ENCODE results near the gene LRP1B. TPM values are rescaled to one million over a fixed set of nuclear protein-coding genes. Genes with fewer than 3 reads are reported as not detected.

The LRP1B gene
- polyA plus RNA-seq, 1 donor from 2014 or later, result 12.7 TPM

- H3K79me2 ChIP-seq (replicated peaks; ENCODE audit: insufficient read depth, low read length), result no peaks in the 10 kb centered on the region
- TF ChIP-seq REST (IDR thresholded peaks at IDR 0.05; ENCODE audit: borderline replicate concordance) (no peak), EP300 (conservative IDR thresholded peaks at IDR 0.05; ENCODE audit: poor library complexity, severe bottlenecking) (no peak), POLR2AphosphoS5 (IDR thresholded peaks at IDR 0.05) (no peak), SMC3 (conservative IDR thresholded peaks at IDR 0.05; ENCODE audit: poor library complexity) (no peak)
These were observed 1489.7 kb downstream of the LRP1B start for GRCh38 chr2:140641163-140641562.

GRCh38 chr2:140639628-140640027 lies 1491.2 kb downstream of the LRP1B start:
- H3F3A ChIP-seq (ENCODE audit: insufficient read depth, low read length, poor library complexity, severe bottlenecking), result no peaks in the 10 kb centered on the region
- H3K4me2 ChIP-seq (ENCODE audit: low read length), result no peak overlapping the region
- H3K36me3 ChIP-seq (ENCODE audit: insufficient read depth, low read length), result no peaks in the 10 kb centered on the region
- H3K9ac ChIP-seq (ENCODE audit: low read length), result no peak overlapping the region
- no peaks in the 10 kb centered on the region for H3K79me2 ChIP-seq (replicated peaks; ENCODE audit: insufficient read depth, low read length)
- no peak overlapping the region for H2AFZ ChIP-seq (ENCODE audit: low read depth, low read length)
- H3K4me3 ChIP-seq (ENCODE audit: low read length), result no peak overlapping the region
- TF ChIP-seq SMC3 (conservative IDR thresholded peaks at IDR 0.05; ENCODE audit: poor library complexity), result no peak
- TF ChIP-seq POLR2AphosphoS5 (IDR thresholded peaks at IDR 0.05), result no peak
- H3K27me3 ChIP-seq (ENCODE audit: insufficient read depth, low read depth, low read length), result no peaks in the 10 kb centered on the region
- no peak overlapping the region for H3K27ac ChIP-seq (ENCODE audit: low read length)
- no peaks in the 10 kb centered on the region for H3K9me2 ChIP-seq (ENCODE audit: insufficient read depth, low read length)
- no peaks in the 10 kb centered on the region for H3K9me3 ChIP-seq (ENCODE audit: low read length)
- no peaks in the 10 kb centered on the region for H4K20me1 ChIP-seq (ENCODE audit: insufficient read depth)

More at GRCh38 chr2:140641163-140641562, 1489.7 kb downstream of the LRP1B start:
- H3K4me2 ChIP-seq (ENCODE audit: low read length), result no peak overlapping the region
- no peaks in the 10 kb centered on the region for H3K9me2 ChIP-seq (ENCODE audit: insufficient read depth, low read length)
- no peak overlapping the region for H2AFZ ChIP-seq (ENCODE audit: low read depth, low read length)
- H3K4me3 ChIP-seq (ENCODE audit: low read length), result no peak overlapping the region
- no peak overlapping the region for H3K9ac ChIP-seq (ENCODE audit: low read length)
- no peaks in the 10 kb centered on the region for H3K27me3 ChIP-seq (ENCODE audit: insufficient read depth, low read depth, low read length)
- H3K27ac ChIP-seq (ENCODE audit: low read length), result no peak overlapping the region
- no peaks in the 10 kb centered on the region for H3K36me3 ChIP-seq (ENCODE audit: insufficient read depth, low read length)
- no peaks in the 10 kb centered on the region for H3F3A ChIP-seq (ENCODE audit: insufficient read depth, low read length, poor library complexity, severe bottlenecking)
- no peaks in the 10 kb centered on the region for H4K20me1 ChIP-seq (ENCODE audit: insufficient read depth)
- H3K9me3 ChIP-seq (ENCODE audit: low read length), result no peaks in the 10 kb centered on the region

GRCh38 chr2:140630557-140630956 lies 1500.3 kb downstream of the LRP1B start:
- no peak overlapping the region for H3K4me3 ChIP-seq (ENCODE audit: low read length)
- H2AFZ ChIP-seq (ENCODE audit: low read depth, low read length), result no peak overlapping the region

More at GRCh38 chr2:140630557-140630956, 1500.3 kb downstream of the LRP1B start:
- H3K4me2 ChIP-seq (ENCODE audit: low read length), result no peak overlapping the region
- H3K27ac ChIP-seq (ENCODE audit: low read length), result no peak overlapping the region
- TF ChIP-seq REST (IDR thresholded peaks at IDR 0.05; ENCODE audit: borderline replicate concordance), result no peak
- no peak for TF ChIP-seq MXI1 (conservative IDR thresholded peaks at IDR 0.05; ENCODE audit: poor library complexity, severe bottlenecking)
- TF ChIP-seq CTCF (IDR thresholded peaks at IDR 0.05; ENCODE audit: poor library complexity, severe bottlenecking), result no peak
- TF ChIP-seq TAF1 (IDR thresholded peaks at IDR 0.05; ENCODE audit: low read depth), result no peak
- no peak for TF ChIP-seq EP300 (conservative IDR thresholded peaks at IDR 0.05; ENCODE audit: poor library complexity, severe bottlenecking)
- no peak for TF ChIP-seq SMC3 (conservative IDR thresholded peaks at IDR 0.05; ENCODE audit: poor library complexity)
- no peak for TF ChIP-seq POLR2AphosphoS5 (IDR thresholded peaks at IDR 0.05)
- no peak for TF ChIP-seq RAD21 (conservative IDR thresholded peaks at IDR 0.05)
- no peak for TF ChIP-seq EZH2 (IDR thresholded peaks at IDR 0.05; ENCODE audit: borderline replicate concordance, insufficient read depth, low read length, poor library complexity, severe bottlenecking)
- H3K36me3 ChIP-seq (ENCODE audit: insufficient read depth, low read length), result no peaks in the 10 kb centered on the region
- no peaks in the 10 kb centered on the region for H3K79me2 ChIP-seq (replicated peaks; ENCODE audit: insufficient read depth, low read length)
- no peaks in the 10 kb centered on the region for H3K9me3 ChIP-seq (ENCODE audit: low read length)
- H4K20me1 ChIP-seq (ENCODE audit: insufficient read depth), result no peaks in the 10 kb centered on the region
- no peaks in the 10 kb centered on the region for H3K9me2 ChIP-seq (ENCODE audit: insufficient read depth, low read length)
- no peak overlapping the region for H3K9ac ChIP-seq (ENCODE audit: low read length)
- H3K27me3 ChIP-seq (ENCODE audit: insufficient read depth, low read depth, low read length), result no peaks in the 10 kb centered on the region
- no peaks in the 10 kb centered on the region for H3F3A ChIP-seq (ENCODE audit: insufficient read depth, low read length, poor library complexity, severe bottlenecking)

All from neural cell (in vitro differentiated cells).